H9 (cell line): ENCODE results near the gene DOCK10. TPM values are rescaled to one million over a fixed set of nuclear protein-coding genes. Genes with fewer than 3 reads are reported as not detected.

ENCODE experiments used
- DNase-seq: peaks from one replicate; pipeline ENCODE4 v3.0.0-alpha.2; 2017
- H2AFZ ChIP-seq: one replicate; pipeline ENCODE4 v1.6.1; 2013; ENCODE audit warnings: mild to moderate bottlenecking, low read length, control low read depth, moderate library complexity
- H2AK5ac ChIP-seq: 2 replicates; pipeline ENCODE4 v1.6.1; 2013; ENCODE audit warnings: low read length, control low read depth, mixed read lengths; ENCODE audit not compliant: insufficient read length
- H2BK120ac ChIP-seq: one replicate; pipeline ENCODE4 v1.6.1; 2013; ENCODE audit warnings: low read depth, mild to moderate bottlenecking, low read length, control low read depth, inconsistent platforms; ENCODE audit not compliant: poor library complexity, severe bottlenecking
- H2BK12ac ChIP-seq: 2 replicates; pipeline ENCODE4 v1.6.1; 2013; ENCODE audit warnings: low read length, control low read depth, mixed read lengths, low read depth; ENCODE audit not compliant: insufficient read length
- H2BK15ac ChIP-seq: 2 replicates; pipeline ENCODE4 v1.6.1; 2013; ENCODE audit warnings: low read depth, low read length, control low read depth
- H2BK20ac ChIP-seq: one replicate; pipeline ENCODE4 v1.6.1; 2013; ENCODE audit warnings: low read depth, mild to moderate bottlenecking, low read length, control low read depth, inconsistent platforms; ENCODE audit not compliant: poor library complexity, severe bottlenecking
- H2BK5ac ChIP-seq: 2 replicates; pipeline ENCODE4 v1.6.1; 2013; ENCODE audit warnings: low read length, control low read depth, mixed read lengths; ENCODE audit not compliant: insufficient read length
- H3K14ac ChIP-seq: 2 replicates; pipeline ENCODE4 v1.6.1; 2013; ENCODE audit warnings: low read length, control low read depth; ENCODE audit not compliant: insufficient read depth
- H3K18ac ChIP-seq: 2 replicates; pipeline ENCODE4 v1.6.1; 2013; ENCODE audit warnings: low read depth, mild to moderate bottlenecking, mixed read lengths, low read length, control low read depth; ENCODE audit not compliant: insufficient read length
- H3K23ac ChIP-seq: 2 replicates; pipeline ENCODE4 v1.6.1; 2013; ENCODE audit warnings: low read length, control low read depth, mixed read lengths, low read depth; ENCODE audit not compliant: insufficient read length
- H3K23me2 ChIP-seq: 2 replicates; pipeline ENCODE4 v1.6.1; 2013; ENCODE audit warnings: low read depth, mild to moderate bottlenecking, mixed read lengths, low read length, control low read depth; ENCODE audit not compliant: insufficient read length, poor library complexity, severe bottlenecking
- H3K27ac ChIP-seq: 2 replicates; pipeline ENCODE4 v1.5.1; 2013; ENCODE audit warnings: low read length, control low read depth, mixed read lengths, low read depth; ENCODE audit not compliant: insufficient read length
- H3K27me3 ChIP-seq: 2 replicates; pipeline ENCODE4 v1.6.1; 2013; ENCODE audit warnings: low read length, control low read depth, inconsistent platforms; ENCODE audit not compliant: insufficient read depth
- H3K4ac ChIP-seq: 2 replicates; pipeline ENCODE4 v1.6.1; 2013; ENCODE audit warnings: low read depth, mild to moderate bottlenecking, control low read depth, inconsistent platforms, low read length, moderate library complexity
- H3K4me1 ChIP-seq: 2 replicates; pipeline ENCODE4 v1.6.1; 2013; ENCODE audit warnings: low read length, control low read depth, inconsistent platforms; ENCODE audit not compliant: insufficient read depth
- H3K4me2 ChIP-seq: 2 replicates; pipeline ENCODE4 v1.6.1; 2013; ENCODE audit warnings: low read length, control low read depth, mixed read lengths; ENCODE audit not compliant: insufficient read length, insufficient read depth
- H3K56ac ChIP-seq: 2 replicates; pipeline ENCODE4 v1.6.1; 2013; ENCODE audit warnings: low read depth, mild to moderate bottlenecking, mixed read lengths, low read length, control low read depth; ENCODE audit not compliant: insufficient read length
- H3K79me1 ChIP-seq: 2 replicates; pipeline ENCODE4 v1.6.1; 2013; ENCODE audit warnings: low read depth, mild to moderate bottlenecking, moderate library complexity, low read length, control low read depth, inconsistent platforms; ENCODE audit not compliant: insufficient read depth, poor library complexity, severe bottlenecking
- H3K79me2 ChIP-seq: 2 replicates; pipeline ENCODE4 v1.6.1; 2013; ENCODE audit warnings: low read length, control low read depth, inconsistent platforms; ENCODE audit not compliant: insufficient read depth
- H3K9ac ChIP-seq: 2 replicates; pipeline ENCODE4 v1.6.1; 2013; ENCODE audit warnings: low read length, control low read depth, mixed read lengths; ENCODE audit not compliant: insufficient read length; ENCODE audit errors: extremely low read depth
- H3K9me3 ChIP-seq: one replicate; pipeline ENCODE4 v1.6.1; 2013; ENCODE audit warnings: low read depth, low read length, inconsistent platforms; ENCODE audit not compliant: control insufficient read depth
- H3T11ph ChIP-seq: one replicate; pipeline ENCODE4 v1.6.1; 2013; ENCODE audit warnings: mild to moderate bottlenecking, low read length, control low read depth, inconsistent platforms
- H4K20me1 ChIP-seq: one replicate; pipeline ENCODE4 v1.6.1; 2013; ENCODE audit not compliant: control insufficient read depth, insufficient read length, insufficient read depth
- H4K5ac ChIP-seq: 2 replicates; pipeline ENCODE4 v1.6.1; 2013; ENCODE audit warnings: low read depth, mild to moderate bottlenecking, mixed read lengths, low read length, control low read depth; ENCODE audit not compliant: insufficient read length
- H4K8ac ChIP-seq: replicated peaks from 2 replicates; pipeline ENCODE4 v1.6.1; 2013; ENCODE audit warnings: low read length, control low read depth, mixed read lengths, low read depth; ENCODE audit not compliant: insufficient read length
- H4K91ac ChIP-seq: 2 replicates; pipeline ENCODE4 v1.6.1; 2013; ENCODE audit warnings: low read depth, mild to moderate bottlenecking, moderate library complexity, mixed read lengths, low read length, control low read depth; ENCODE audit not compliant: insufficient read length
- H3K27ac Mint-ChIP-seq, 3 experiments: 2 replicates in 2 of 3; 3 replicates in 1 of 3; pipeline ENCODE4 v1.8.0; 2020 to 2021; ENCODE audit warnings: mixed read lengths in 3 of 3, mild to moderate bottlenecking in 1 of 3, moderate library complexity in 1 of 3
- H3K27me3 Mint-ChIP-seq: 2 replicates; pipeline ENCODE4 v1.8.0; 2021; ENCODE audit warnings: low read depth, mild to moderate bottlenecking, moderate library complexity, mixed read lengths
- H3K36me3 Mint-ChIP-seq, 3 experiments: 2 replicates in 2 of 3; 3 replicates in 1 of 3; pipeline ENCODE4 v1.8.0; 2020 to 2021; ENCODE audit warnings: low read depth in 3 of 3, mixed read lengths in 3 of 3; ENCODE audit not compliant: insufficient read depth in 1 of 3
- H3K4me1 Mint-ChIP-seq, 2 experiments: 2 replicates each; pipeline ENCODE4 v1.8.0; 2020; ENCODE audit warnings: mixed read lengths in 2 of 2
- H3K4me3 Mint-ChIP-seq, 2 experiments: 2 replicates in 1 of 2; 3 replicates in 1 of 2; pipeline ENCODE4 v1.8.0; 2020 to 2021; ENCODE audit warnings: mild to moderate bottlenecking in 2 of 2, mixed read lengths in 2 of 2, moderate library complexity in 1 of 2
- H3K9me3 Mint-ChIP-seq, 2 experiments: 2 replicates in 1 of 2; 3 replicates in 1 of 2; pipeline ENCODE4 v1.8.0; 2020; ENCODE audit warnings: mild to moderate bottlenecking in 2 of 2, mixed read lengths in 2 of 2, moderate library complexity in 1 of 2
- CTCF ChIP-seq: fragments of 200-600 bp; sonication (generic); conservative IDR thresholded peaks from 3 replicates; pipeline ENCODE4 v1.8.0; 2021; ENCODE audit warnings: antibody characterized with exemption, mild to moderate bottlenecking
- WGBS: extraction: QIAGEN DNeasy Blood & Tissue Kit; methylation state at CpG from one replicate; pipeline ENCODE4 v1.1.7; 2013; ENCODE audit warnings: missing lambda C conversion rate, low lambda C conversion rate, mixed read lengths; ENCODE audit not compliant: insufficient read length; ENCODE audit errors: extremely low coverage; 5-methylcytosine and 5-hydroxymethylcytosine counted together
- total RNA-seq: library from RNA; stranded (reverse); gene quantifications from 2 replicates; pipeline ENCODE4 v1.2.1, GENCODE V29; 2021

DOCK10 gene
- total RNA-seq, 1 experiment from 2014 or later = 0.79 TPM

- Histone ChIP-seq H2BK120ac (no peak overlapping the region), H3K4me2 (no peak overlapping the region), H3K27me3 (no peaks in the 10 kb centered on the region), H2AFZ (no peak overlapping the region), H2AK5ac (no peak overlapping the region), H3K4ac (no peak overlapping the region), H3K14ac (no peak overlapping the region), H3T11ph (no peak overlapping the region), H3K4me1 (no peaks in the 10 kb centered on the region), H3K23me2 (no peaks in the 10 kb centered on the region), H4K5ac (no peak overlapping the region), H3K79me1 (no peaks in the 10 kb centered on the region), H2BK12ac (no peak overlapping the region), H2BK15ac (no peak overlapping the region), H3K79me2 (no peaks in the 10 kb centered on the region), H2BK20ac (no peak overlapping the region), H3K27ac (no peak overlapping the region), H3K18ac (no peak overlapping the region), H3K9me3 (no peaks in the 10 kb centered on the region), H3K23ac (no peak overlapping the region), H4K20me1 (no peaks in the 10 kb centered on the region), H3K9ac (no peak overlapping the region), H4K91ac (no peak overlapping the region), H2BK5ac (no peak overlapping the region), H4K8ac (no peak overlapping the region), H3K56ac (no peak overlapping the region)
- DNase-seq = no peak
- no peaks in the 10 kb centered on the region for H3K9me3 Mint-ChIP-seq
- WGBS = no CpG with 5 or more reads among the region's 5 CpGs
- no peaks in the 10 kb centered on the region for H3K36me3 Mint-ChIP-seq
- no peak for TF ChIP-seq CTCF
- no peak overlapping the region for H3K4me3 Mint-ChIP-seq
- peaks cover 3 to 4% of the 10 kb centered on the region in 2 experiments; a peak in 2 of 4 replicates for H3K4me1 Mint-ChIP-seq
- no peaks in the 10 kb centered on the region; the same call in 1 of the 2 replicates for H3K27me3 Mint-ChIP-seq
- no peak overlapping the region for H3K27ac Mint-ChIP-seq
Measured at GRCh38 chr2:224969095-224969494, 73.2 kb downstream of the DOCK10 start.
